ENCODE measurements around the gene PGR. TPM values are rescaled to one million over a fixed set of nuclear protein-coding genes. Genes with fewer than 3 reads are reported as not detected.
"Not testable (repeated sequence)": the region's sequence is repeated elsewhere in the genome, so short reads cannot be mapped to it uniquely, and the experiment has no call there.

Gene PGR
- total RNA-seq, 2 experiments from 2014 or later, result not detected

DNA sequence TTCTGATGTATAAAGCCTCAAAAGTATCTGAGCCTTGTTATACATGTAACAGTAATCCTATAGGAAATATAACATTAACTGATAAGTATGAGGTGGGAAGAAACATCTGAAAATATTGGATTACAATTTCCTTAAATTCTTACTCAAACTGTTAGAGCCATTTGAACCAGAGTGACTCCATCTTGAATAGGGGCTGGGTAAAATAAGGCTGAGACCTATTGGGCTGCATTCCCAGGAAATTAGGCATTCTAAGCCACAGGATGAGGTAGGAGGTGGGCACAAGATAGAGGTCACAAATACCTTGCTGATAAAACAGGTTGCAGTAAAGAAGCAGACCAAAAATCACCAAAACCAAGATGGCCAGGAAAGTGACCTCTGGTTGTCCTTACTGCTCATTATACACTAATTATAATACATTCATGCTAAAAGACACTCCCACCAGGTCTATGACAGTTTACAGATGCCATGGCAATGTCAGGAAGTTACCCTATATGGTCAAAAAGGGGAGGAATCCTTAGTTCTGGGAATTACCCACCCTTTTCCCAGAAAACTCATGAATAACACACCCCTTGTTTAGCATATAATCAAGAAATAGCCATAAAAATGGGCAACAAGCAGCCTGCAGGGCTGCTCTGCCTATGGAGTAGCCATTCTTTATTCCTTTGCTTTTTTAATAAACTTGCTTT, 114.9 kb downstream of the PGR start:
- no peaks in the 10 kb centered on the region for H3K36me3 Mint-ChIP-seq (ENCODE audit: low read depth)
- H3K27me3 Mint-ChIP-seq, result no peaks in the 10 kb centered on the region
- CTCF ChIA-PET, result no interaction called here
- no peak overlapping the region for H3K27ac Mint-ChIP-seq
- H3K4me1 Mint-ChIP-seq, result no peaks in the 10 kb centered on the region
- no peak overlapping the region for H3K4me3 Mint-ChIP-seq
- H3K9me3 Mint-ChIP-seq, result peaks cover 5% of the 10 kb centered on the region
- no peak for DNase-seq
- POLR2A ChIA-PET, result no interaction called here

GRCh38 chr11:101013702-101014101, 115.9 kb downstream of the PGR start:
- CTCF ChIA-PET; H3K4me1 Mint-ChIP-seq; H3K27ac Mint-ChIP-seq; H3K4me3 Mint-ChIP-seq; H3K36me3 Mint-ChIP-seq (ENCODE audit: low read depth); H3K27me3 Mint-ChIP-seq; H3K9me3 Mint-ChIP-seq; POLR2A ChIA-PET; DNase-seq: not testable (repeated sequence)

GRCh38 chr11:101011881-101012280, 117.7 kb downstream of the PGR start:
- CTCF ChIA-PET, result no interaction called here
- no peak overlapping the region for H3K27ac Mint-ChIP-seq
- peaks cover 5% of the 10 kb centered on the region for H3K9me3 Mint-ChIP-seq
- H3K4me1 Mint-ChIP-seq, result no peaks in the 10 kb centered on the region
- H3K4me3 Mint-ChIP-seq, result no peak overlapping the region
- DNase-seq, result no peak
- POLR2A ChIA-PET, result no interaction called here
- no peaks in the 10 kb centered on the region for H3K27me3 Mint-ChIP-seq
- H3K36me3 Mint-ChIP-seq (ENCODE audit: low read depth), result no peaks in the 10 kb centered on the region

DNA sequence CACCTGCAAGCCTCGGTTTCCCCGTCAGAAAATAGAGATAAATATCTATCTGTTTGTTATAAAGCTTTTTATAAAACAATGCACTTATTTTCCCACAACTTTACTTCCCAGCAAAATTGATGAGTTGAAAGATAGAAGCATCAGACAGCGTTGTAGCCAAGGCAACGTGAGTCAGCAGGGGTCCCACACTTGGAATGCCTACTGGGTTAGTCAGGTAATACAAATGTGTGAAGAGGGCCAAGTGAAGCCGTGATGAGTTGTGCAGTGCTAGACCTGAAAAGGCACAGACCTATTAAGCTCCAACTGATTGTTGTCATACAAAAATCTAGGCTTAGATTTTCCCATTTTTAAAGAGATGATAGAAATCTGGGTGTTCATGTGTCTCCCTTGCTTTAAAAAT, 118.7 kb downstream of the PGR start:
- CTCF ChIA-PET, result no interaction called here
- H3K9me3 Mint-ChIP-seq, result peaks cover 5% of the 10 kb centered on the region
- H3K27me3 Mint-ChIP-seq, result no peaks in the 10 kb centered on the region

GRCh38 chr11:101009690-101010055, 119.9 kb downstream of the PGR start:
- H3K9me3 Mint-ChIP-seq, result peaks cover 5% of the 10 kb centered on the region
- H3K4me1 Mint-ChIP-seq, result no peaks in the 10 kb centered on the region
- H3K27me3 Mint-ChIP-seq, result no peaks in the 10 kb centered on the region
- ChIA-PET POLR2A (interaction anchor here (0.5 kb wide), 1 partner anchor 1793 kb away, joined by 3 read pairs; no protein-coding TSS in a partner anchor), CTCF (no interaction called here)
- no peak overlapping the region for H3K27ac Mint-ChIP-seq
- H3K36me3 Mint-ChIP-seq (ENCODE audit: low read depth), result no peaks in the 10 kb centered on the region
- H3K4me3 Mint-ChIP-seq, result no peak overlapping the region
- DNase-seq, result no peak

More for the DNA sequence above, 118.7 kb downstream of the PGR start:
- H3K27ac Mint-ChIP-seq, result no peak overlapping the region
- no peaks in the 10 kb centered on the region for H3K36me3 Mint-ChIP-seq (ENCODE audit: low read depth)
- POLR2A ChIA-PET, result no interaction called here
- no peak overlapping the region for H3K4me3 Mint-ChIP-seq
- no peak for DNase-seq
- no peaks in the 10 kb centered on the region for H3K4me1 Mint-ChIP-seq

DNA sequence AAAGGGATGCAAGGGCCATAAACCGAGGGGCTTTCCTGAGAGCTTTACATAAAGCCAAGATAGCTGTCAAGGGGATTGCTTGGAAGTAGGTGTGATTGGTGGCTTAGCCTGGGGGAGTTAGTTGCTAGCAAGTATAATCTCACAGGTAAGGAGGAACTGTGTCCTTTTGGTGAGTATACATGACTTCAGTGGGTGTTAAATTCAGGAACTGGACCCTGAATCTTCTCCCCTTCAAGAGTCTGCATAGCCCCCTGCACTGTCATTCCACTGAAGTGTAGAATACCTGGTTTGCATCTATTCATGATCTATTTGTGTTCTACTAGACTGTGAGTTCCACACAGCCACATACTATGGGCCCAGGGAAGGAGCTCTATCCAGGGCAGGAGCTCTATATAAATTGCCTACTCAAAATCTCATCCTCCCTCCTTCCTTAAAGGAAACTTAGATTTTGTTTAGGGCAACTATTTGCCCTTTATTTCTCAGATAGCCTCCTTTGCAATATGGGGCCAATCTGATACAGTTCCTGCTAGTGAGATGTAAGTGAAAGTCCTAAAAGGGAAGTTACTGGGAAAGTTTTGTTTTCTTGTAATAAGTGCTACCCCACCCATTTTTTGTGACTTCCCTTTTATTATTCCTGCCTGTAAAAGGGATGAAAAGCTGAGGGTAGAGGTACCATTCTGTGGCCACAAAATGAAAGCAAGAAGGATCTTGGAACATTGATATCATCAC, 120.5 kb downstream of the PGR start:
- Mint-ChIP-seq H3K4me3 (no peak overlapping the region), H3K27me3 (no peaks in the 10 kb centered on the region), H3K4me1 (no peaks in the 10 kb centered on the region), H3K9me3 (peaks cover 5% of the 10 kb centered on the region), H3K27ac (no peak overlapping the region), H3K36me3 (ENCODE audit: low read depth) (no peaks in the 10 kb centered on the region)
- no peak for DNase-seq
- CTCF ChIA-PET, result no interaction called here
- POLR2A ChIA-PET, result no interaction called here

GRCh38 chr11:101003468-101003867, 126.1 kb downstream of the PGR start:
- Mint-ChIP-seq H3K9me3 (peaks cover 11% of the 10 kb centered on the region), H3K36me3 (ENCODE audit: low read depth) (no peaks in the 10 kb centered on the region), H3K4me3 (no peak overlapping the region), H3K4me1 (no peaks in the 10 kb centered on the region), H3K27me3 (no peaks in the 10 kb centered on the region), H3K27ac (no peak overlapping the region)
- no peak for DNase-seq
- CTCF ChIA-PET, result no interaction called here
- POLR2A ChIA-PET, result no interaction called here

- no peak overlapping the region for H3K4me3 Mint-ChIP-seq
- no peaks in the 10 kb centered on the region for H3K36me3 Mint-ChIP-seq (ENCODE audit: low read depth)
- H3K27ac Mint-ChIP-seq, result no peak overlapping the region
- H3K9me3 Mint-ChIP-seq, result peaks cover 21% of the 10 kb centered on the region
- no peaks in the 10 kb centered on the region for H3K27me3 Mint-ChIP-seq
- DNase-seq, result no peak
- POLR2A ChIA-PET, result no interaction called here
- CTCF ChIA-PET, result no interaction called here
- no peaks in the 10 kb centered on the region for H3K4me1 Mint-ChIP-seq
Observed at GRCh38 chr11:100999756-101000155, 129.9 kb downstream of the PGR start.

DNA sequence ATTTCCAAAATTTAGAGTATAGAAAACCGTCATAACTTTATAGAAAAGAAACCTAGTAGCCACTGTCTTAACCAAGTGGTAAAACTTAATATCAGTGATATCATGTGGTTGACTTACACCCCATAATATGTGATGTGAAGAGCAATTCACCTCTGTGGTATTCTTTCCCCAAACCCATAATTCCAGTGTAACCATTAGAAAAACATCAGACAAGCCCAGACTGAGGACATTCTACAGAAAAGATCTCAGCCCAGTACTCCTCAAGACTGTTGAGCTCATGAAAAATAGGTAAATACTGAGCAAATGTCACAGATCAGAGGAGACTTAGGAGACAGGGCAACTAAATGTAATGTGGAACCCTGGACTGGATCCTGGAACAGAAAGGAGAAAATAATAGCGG, 134.6 kb downstream of the PGR start:
- Mint-ChIP-seq H3K4me1 (no peaks in the 10 kb centered on the region), H3K4me3 (no peak overlapping the region), H3K36me3 (ENCODE audit: low read depth) (no peaks in the 10 kb centered on the region), H3K27me3 (no peaks in the 10 kb centered on the region), H3K27ac (no peak overlapping the region), H3K9me3 (peaks cover 13% of the 10 kb centered on the region)
- ChIA-PET CTCF (no interaction called here), POLR2A (no interaction called here)
- no peak for DNase-seq

- no peak overlapping the region for H3K4me3 Mint-ChIP-seq
- no peak for DNase-seq
- POLR2A ChIA-PET, result no interaction called here
- H3K4me1 Mint-ChIP-seq, result no peaks in the 10 kb centered on the region
- CTCF ChIA-PET, result no interaction called here
- H3K36me3 Mint-ChIP-seq (ENCODE audit: low read depth), result no peaks in the 10 kb centered on the region
- no peak overlapping the region for H3K27ac Mint-ChIP-seq
- no peaks in the 10 kb centered on the region for H3K27me3 Mint-ChIP-seq
- peaks cover 9% of the 10 kb centered on the region for H3K9me3 Mint-ChIP-seq
Observed at GRCh38 chr11:100991541-100991940, 138.1 kb downstream of the PGR start.

DNA sequence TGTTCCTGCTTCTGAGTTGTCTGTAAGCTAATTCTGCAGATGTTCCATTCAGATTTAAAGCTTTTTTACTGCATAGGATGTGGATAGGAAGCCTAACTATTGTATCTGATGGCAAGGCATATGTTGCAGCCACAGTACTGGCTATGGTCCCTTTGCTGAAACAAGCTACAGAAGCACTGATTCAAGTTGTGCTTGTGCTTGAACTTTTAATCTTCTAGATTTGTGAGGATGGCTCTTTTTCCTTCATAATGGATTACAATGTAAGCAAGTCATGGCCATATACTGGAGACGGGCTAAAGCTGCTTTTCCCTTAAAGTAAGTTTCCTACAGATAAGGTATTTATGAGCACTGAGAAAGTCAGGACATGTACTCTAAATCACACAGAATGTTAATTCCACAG, 138.7 kb downstream of the PGR start:
- H3K27me3 Mint-ChIP-seq, result no peaks in the 10 kb centered on the region
- ChIA-PET CTCF (no interaction called here), POLR2A (no interaction called here)
- no peak for DNase-seq
- H3K4me3 Mint-ChIP-seq, result no peak overlapping the region
- H3K4me1 Mint-ChIP-seq, result no peaks in the 10 kb centered on the region
- peaks cover 6% of the 10 kb centered on the region for H3K9me3 Mint-ChIP-seq
- no peaks in the 10 kb centered on the region for H3K36me3 Mint-ChIP-seq (ENCODE audit: low read depth)
- H3K27ac Mint-ChIP-seq, result no peak overlapping the region

DNA sequence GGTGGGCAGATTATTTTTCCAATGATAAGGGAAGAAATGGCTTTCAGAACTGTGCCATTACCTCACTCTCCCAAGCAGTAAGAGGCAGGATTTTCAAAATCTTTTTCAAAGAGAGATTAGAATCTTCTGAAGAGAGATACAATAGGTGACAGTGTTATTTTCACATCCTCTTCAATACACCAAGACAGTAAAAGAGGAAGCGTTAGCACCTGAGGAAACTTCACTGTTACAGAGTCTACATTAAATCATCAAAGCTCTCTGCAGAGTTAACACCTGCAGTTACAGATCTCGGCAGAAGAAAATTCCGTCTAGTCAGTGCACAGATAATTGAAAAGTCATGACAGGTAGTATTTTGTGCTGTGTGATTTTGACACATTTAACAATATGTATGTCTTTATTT, 144.9 kb downstream of the PGR start:
- CTCF ChIA-PET, result no interaction called here
- no peaks in the 10 kb centered on the region for H3K9me3 Mint-ChIP-seq
- H3K27me3 Mint-ChIP-seq, result no peaks in the 10 kb centered on the region
- POLR2A ChIA-PET, result no interaction called here
- no peaks in the 10 kb centered on the region for H3K4me1 Mint-ChIP-seq
- no peaks in the 10 kb centered on the region for H3K36me3 Mint-ChIP-seq (ENCODE audit: low read depth)
- H3K4me3 Mint-ChIP-seq, result no peak overlapping the region
- DNase-seq, result no peak
- no peak overlapping the region for H3K27ac Mint-ChIP-seq

GRCh38 chr11:100981196-100981824, 148.3 kb downstream of the PGR start:
- CTCF ChIA-PET, result no interaction called here
- H3K4me3 Mint-ChIP-seq, result no peak overlapping the region
- no peaks in the 10 kb centered on the region for H3K4me1 Mint-ChIP-seq
- no peaks in the 10 kb centered on the region for H3K9me3 Mint-ChIP-seq
- no peak for DNase-seq
- H3K27ac Mint-ChIP-seq, result no peak overlapping the region
- H3K27me3 Mint-ChIP-seq, result no peaks in the 10 kb centered on the region
- POLR2A ChIA-PET, result no interaction called here
- H3K36me3 Mint-ChIP-seq (ENCODE audit: low read depth), result no peaks in the 10 kb centered on the region

DNA sequence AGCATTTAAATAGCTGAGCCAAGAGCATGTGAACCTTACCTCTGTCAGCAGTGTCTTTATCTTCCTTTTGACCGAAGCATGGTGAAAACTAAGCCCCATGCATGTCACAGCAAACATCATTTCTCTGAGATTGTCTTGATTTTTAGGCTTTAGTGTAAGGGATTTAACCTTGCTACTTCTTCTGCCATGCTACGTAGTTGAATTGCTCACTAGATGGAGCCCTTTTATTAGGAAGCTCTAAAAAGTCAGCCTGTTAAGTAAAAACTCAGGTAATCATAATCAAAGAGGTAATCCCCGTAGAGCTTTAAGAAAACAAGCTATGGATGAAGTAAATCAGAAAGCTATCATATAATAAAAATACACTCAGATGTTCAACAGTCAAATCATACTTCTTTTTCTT, 149.5 kb downstream of the PGR start:
- H3K36me3 Mint-ChIP-seq (ENCODE audit: low read depth), result no peaks in the 10 kb centered on the region
- H3K4me3 Mint-ChIP-seq, result no peak overlapping the region

More for the DNA sequence above, 149.5 kb downstream of the PGR start:
- Mint-ChIP-seq H3K27me3 (no peaks in the 10 kb centered on the region), H3K4me1 (no peaks in the 10 kb centered on the region), H3K9me3 (no peaks in the 10 kb centered on the region), H3K27ac (no peak overlapping the region)
- DNase-seq, result no peak
- ChIA-PET POLR2A (no interaction called here), CTCF (interaction anchor here (0.7 kb wide), 1 partner anchor 518 kb away, joined by 4 read pairs; no protein-coding TSS in a partner anchor)
